Chondrocyte (in vitro differentiated cells): ENCODE measurements around the gene CFHR1. TPM values are rescaled to one million over a fixed set of nuclear protein-coding genes. Genes with fewer than 3 reads are reported as not detected.
"Not testable (repeated sequence)": the region's sequence is repeated elsewhere in the genome, so short reads cannot be mapped to it uniquely, and the experiment has no call there.

ENCODE experiments used
- DNase-seq: peaks from one replicate; pipeline ENCODE4 v3.0.0; 2021; ENCODE audit warnings: mixed read lengths, low spot score
- H3K27ac Mint-ChIP-seq: one replicate; pipeline ENCODE4 v1.8.0; 2021; ENCODE audit warnings: mild to moderate bottlenecking, moderate library complexity, mixed read lengths; ENCODE audit not compliant: unreplicated experiment
- H3K27me3 Mint-ChIP-seq: 2 replicates; pipeline ENCODE4 v1.8.0; 2021; ENCODE audit warnings: low read depth, mixed read lengths
- H3K36me3 Mint-ChIP-seq: 2 replicates; pipeline ENCODE4 v1.8.0; 2021; ENCODE audit warnings: low read depth, mixed read lengths
- H3K4me1 Mint-ChIP-seq: 2 replicates; pipeline ENCODE4 v1.8.0; 2021; ENCODE audit warnings: low read depth, mild to moderate bottlenecking, mixed read lengths
- H3K4me3 Mint-ChIP-seq: one replicate; pipeline ENCODE4 v1.8.0; 2021; ENCODE audit warnings: mild to moderate bottlenecking, moderate library complexity, mixed read lengths; ENCODE audit not compliant: unreplicated experiment
- H3K9me3 Mint-ChIP-seq: 2 replicates; pipeline ENCODE4 v1.8.0; 2021; ENCODE audit warnings: low read depth, mixed read lengths
- total RNA-seq: library from RNA; stranded (reverse); gene quantifications from 3 replicates; pipeline ENCODE4 v1.2.1, GENCODE V29; 2021
- TF ChIP-seq, protein P1 (sequence below): fragments of 200-600 bp; sonication (generic); IDR thresholded peaks from 2 replicates; pipeline ENCODE4 v1.5.0; 2021; ENCODE audit warnings: antibody characterized with exemption, mild to moderate bottlenecking, moderate library complexity

Gene CFHR1
- total RNA-seq, 1 donor from 2014 or later: not detected

DNA sequence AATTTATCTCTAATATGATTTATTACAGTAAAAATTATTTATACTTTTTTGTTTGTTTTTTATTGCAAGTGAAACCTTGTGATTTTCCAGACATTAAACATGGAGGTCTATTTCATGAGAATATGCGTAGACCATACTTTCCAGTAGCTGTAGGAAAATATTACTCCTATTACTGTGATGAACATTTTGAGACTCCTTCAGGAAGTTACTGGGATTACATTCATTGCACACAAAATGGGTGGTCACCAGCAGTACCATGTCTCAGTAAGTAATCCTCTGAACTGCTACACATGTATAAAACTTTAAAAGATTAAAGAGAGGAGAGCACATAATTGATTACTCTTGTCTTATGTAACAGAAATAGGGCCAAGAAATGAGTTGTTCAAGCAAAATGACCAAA lies 40.4 kb upstream of the CFHR1 start:
- TF ChIP-seq, protein P1, sequence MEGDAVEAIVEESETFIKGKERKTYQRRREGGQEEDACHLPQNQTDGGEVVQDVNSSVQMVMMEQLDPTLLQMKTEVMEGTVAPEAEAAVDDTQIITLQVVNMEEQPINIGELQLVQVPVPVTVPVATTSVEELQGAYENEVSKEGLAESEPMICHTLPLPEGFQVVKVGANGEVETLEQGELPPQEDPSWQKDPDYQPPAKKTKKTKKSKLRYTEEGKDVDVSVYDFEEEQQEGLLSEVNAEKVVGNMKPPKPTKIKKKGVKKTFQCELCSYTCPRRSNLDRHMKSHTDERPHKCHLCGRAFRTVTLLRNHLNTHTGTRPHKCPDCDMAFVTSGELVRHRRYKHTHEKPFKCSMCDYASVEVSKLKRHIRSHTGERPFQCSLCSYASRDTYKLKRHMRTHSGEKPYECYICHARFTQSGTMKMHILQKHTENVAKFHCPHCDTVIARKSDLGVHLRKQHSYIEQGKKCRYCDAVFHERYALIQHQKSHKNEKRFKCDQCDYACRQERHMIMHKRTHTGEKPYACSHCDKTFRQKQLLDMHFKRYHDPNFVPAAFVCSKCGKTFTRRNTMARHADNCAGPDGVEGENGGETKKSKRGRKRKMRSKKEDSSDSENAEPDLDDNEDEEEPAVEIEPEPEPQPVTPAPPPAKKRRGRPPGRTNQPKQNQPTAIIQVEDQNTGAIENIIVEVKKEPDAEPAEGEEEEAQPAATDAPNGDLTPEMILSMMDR: peak; percentile 31

DNA sequence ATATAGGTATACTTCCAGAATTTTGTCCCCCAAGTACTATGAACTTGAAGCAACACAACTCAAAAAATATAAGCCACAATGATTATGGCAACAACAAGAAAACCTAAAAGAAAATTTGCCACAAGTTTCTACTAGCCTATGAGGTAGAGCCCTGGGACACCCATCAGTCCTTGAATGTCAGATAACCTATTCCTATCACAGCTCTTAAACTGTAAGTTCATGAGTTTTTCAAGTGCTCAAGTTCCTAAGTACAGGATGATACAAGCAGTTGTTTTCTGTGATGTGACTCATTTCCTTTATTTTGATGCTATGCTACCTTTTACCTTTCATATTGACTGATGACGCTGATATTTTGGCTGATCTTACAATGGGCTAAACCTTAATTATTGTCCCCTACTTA lies 28.3 kb upstream of the CFHR1 start:
- not testable (repeated sequence) for H3K4me3 Mint-ChIP-seq, H3K36me3 Mint-ChIP-seq, H3K27me3 Mint-ChIP-seq, H3K4me1 Mint-ChIP-seq, DNase-seq, H3K27ac Mint-ChIP-seq, H3K9me3 Mint-ChIP-seq

More for the DNA sequence above, 40.4 kb upstream of the CFHR1 start:
- no peak for DNase-seq
- Mint-ChIP-seq H3K4me3 (no peak overlapping the region), H3K9me3 (no peaks in the 10 kb centered on the region), H3K36me3 (no peaks in the 10 kb centered on the region), H3K27me3 (peaks cover 8% of the 10 kb centered on the region), H3K4me1 (no peaks in the 10 kb centered on the region), H3K27ac (no peak overlapping the region)

DNA sequence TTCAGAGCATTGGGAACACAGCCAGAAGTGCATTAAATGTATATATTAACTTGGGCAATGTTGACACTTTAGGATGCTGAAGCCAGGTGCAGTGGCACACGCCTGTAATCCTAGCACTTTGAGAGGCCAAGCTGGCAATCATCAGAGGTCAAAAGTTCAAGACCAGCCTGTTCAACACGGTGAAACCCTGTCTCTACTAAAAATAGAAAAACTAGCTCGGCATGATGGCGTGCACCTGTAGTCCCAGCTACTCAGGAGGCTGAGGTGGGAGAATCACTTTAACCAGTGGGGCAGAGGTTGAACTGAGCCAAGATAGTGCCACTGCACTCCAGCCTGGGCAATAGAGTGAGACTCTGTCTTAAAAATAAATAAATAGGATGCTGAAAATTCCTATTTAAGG lies 25.4 kb upstream of the CFHR1 start:
- not testable (repeated sequence) for H3K4me3 Mint-ChIP-seq, H3K36me3 Mint-ChIP-seq, H3K27me3 Mint-ChIP-seq, H3K27ac Mint-ChIP-seq, H3K4me1 Mint-ChIP-seq, DNase-seq, H3K9me3 Mint-ChIP-seq

DNA sequence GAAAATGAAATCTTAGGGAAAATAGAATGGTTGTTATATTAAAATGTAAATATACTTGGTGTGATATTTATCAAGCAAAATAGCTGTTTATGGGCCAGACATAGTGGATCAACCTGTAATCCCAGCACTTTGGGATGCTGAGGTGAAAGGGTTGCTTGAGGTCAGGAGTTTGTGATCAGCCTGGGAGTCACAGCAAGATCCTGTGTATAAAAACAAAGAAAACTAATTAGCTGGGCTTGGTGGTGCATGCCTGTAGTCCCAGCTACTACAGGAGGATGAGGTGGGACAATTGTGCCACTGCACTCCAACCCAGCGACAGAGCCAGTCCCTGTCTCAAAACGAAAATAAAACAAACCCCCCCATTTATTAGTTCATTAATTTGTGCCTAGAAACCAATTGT lies 21.6 kb upstream of the CFHR1 start:
- Mint-ChIP-seq H3K9me3 (peaks cover 9% of the 10 kb centered on the region), H3K27me3 (no peaks in the 10 kb centered on the region), H3K36me3 (peaks cover 2% of the 10 kb centered on the region), H3K4me3 (no peak overlapping the region), H3K27ac (no peak overlapping the region), H3K4me1 (no peaks in the 10 kb centered on the region)
- no peak for DNase-seq
- TF ChIP-seq, protein P1: no peak

DNA sequence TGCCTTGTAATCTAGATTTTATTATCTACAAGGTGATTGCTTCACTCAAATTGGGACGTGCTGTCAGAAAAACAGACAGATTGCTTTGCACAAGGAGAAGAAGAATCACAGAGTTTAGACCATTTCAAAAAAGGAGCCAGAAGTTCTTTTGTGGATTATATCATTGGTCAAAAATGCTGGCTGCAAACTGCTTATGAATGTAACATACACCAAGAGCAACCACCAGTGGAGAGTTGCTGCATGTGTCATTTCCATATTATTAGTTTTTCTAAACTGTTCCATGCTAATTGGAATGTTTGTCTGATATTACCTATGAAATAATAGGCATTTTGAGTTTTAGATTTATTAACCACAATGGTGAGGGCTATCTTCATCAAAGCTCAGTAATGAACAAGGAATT lies 17.6 kb upstream of the CFHR1 start:
- H3K9me3 Mint-ChIP-seq, H3K36me3 Mint-ChIP-seq, H3K27ac Mint-ChIP-seq, H3K4me1 Mint-ChIP-seq, H3K27me3 Mint-ChIP-seq, H3K4me3 Mint-ChIP-seq, DNase-seq: not testable (repeated sequence)

DNA sequence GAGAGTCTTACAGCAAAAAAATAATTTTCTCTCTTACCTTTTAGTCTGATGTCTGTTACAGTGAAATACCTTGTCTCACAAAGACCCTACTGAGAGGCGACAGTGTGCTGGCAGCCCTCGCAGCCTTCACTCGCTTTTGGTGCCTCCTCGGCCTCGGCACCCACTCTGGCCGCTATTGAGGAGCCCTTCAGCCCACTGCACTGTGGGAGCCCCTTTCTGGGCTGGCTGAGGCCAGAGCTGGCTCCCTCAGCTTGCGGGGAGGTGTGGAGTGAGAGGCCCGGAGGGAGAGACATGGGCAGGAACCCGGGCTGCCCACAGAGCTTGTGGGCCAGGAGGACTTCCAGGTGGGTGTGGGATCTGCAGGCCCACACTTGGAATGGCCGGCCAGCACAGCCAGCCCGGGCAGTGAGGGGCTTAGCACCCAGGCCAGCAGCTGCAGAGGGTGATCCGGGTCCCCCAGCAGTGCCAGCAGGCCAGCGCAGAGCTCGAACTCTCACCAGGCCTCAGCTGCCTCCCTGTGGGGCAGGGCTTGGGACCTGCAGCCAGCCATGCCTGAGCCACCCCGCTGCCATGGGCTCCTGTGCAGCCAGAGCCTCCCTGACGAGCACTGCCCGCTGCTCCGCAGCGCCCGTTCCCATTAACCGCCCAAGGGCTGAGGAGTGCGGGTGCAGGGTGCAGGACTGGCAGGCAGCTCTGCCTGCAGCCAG lies 10.8 kb upstream of the CFHR1 start:
- Mint-ChIP-seq H3K4me1 (no peaks in the 10 kb centered on the region), H3K9me3 (no peaks in the 10 kb centered on the region), H3K27me3 (peaks cover 7% of the 10 kb centered on the region), H3K36me3 (no peaks in the 10 kb centered on the region), H3K4me3 (no peak overlapping the region), H3K27ac (no peak overlapping the region)
- DNase-seq: no peak
- TF ChIP-seq, protein P1: no peak

DNA sequence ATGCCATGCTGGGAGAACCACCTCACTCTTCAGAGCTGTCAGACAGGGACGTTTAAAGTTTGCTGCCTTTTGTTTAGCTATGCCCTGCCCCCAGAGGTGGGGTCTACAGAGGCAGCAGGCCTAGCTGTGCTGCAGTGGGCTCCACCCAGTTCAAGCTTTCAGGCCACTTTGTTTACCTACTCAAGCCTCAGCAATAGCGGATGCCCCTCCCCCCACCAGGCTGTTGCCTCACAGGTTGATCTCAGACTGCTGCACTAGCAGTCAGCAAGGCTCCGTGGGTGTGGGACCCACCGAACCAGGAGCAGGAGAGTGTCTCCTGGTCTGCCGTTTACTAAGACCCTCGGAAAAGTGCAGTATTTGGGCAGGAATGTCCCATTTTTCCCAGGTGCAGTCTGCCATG lies 2.1 kb upstream of the CFHR1 start:
- not testable (repeated sequence) for H3K4me1 Mint-ChIP-seq, H3K4me3 Mint-ChIP-seq, DNase-seq, H3K27ac Mint-ChIP-seq, H3K9me3 Mint-ChIP-seq, H3K27me3 Mint-ChIP-seq, H3K36me3 Mint-ChIP-seq
